HG02938 (cell line): ENCODE measurements around the gene ZBED4.

Experiments
- ATAC-seq: cut with Tn5 transposase; IDR thresholded peaks from one replicate; pipeline ENCODE4 v1.9.1; 2021; ENCODE audit warnings: mild to moderate bottlenecking, moderate library complexity; ENCODE audit not compliant: unreplicated experiment

The ZBED4 gene

GRCh38 chr22:49853981-49854831 lies 562 bp downstream of the ZBED4 start:
- peak; percentile 7 for ATAC-seq

GRCh38 chr22:49855251-49855911 lies 1.7 kb downstream of the ZBED4 start:
- ATAC-seq: no peak

- ATAC-seq: no peak
Measured at GRCh38 chr22:49856343-49856742, 2.7 kb downstream of the ZBED4 start.

- ATAC-seq: no peak
Measured at GRCh38 chr22:49856766-49857618, 3.3 kb downstream of the ZBED4 start.

- no peak for ATAC-seq
Measured at GRCh38 chr22:49858827-49859226, 5.2 kb downstream of the ZBED4 start.

GRCh38 chr22:49861642-49862495 lies 8.2 kb downstream of the ZBED4 start:
- ATAC-seq: no peak

- ATAC-seq: no peak
Measured at GRCh38 chr22:49862496-49862776, 8.8 kb downstream of the ZBED4 start.

- ATAC-seq: no peak
Measured at GRCh38 chr22:49863931-49864330, 10.3 kb downstream of the ZBED4 start.

GRCh38 chr22:49865156-49865555 lies 11.5 kb downstream of the ZBED4 start:
- no peak for ATAC-seq

- ATAC-seq: no peak
Measured at GRCh38 chr22:49866134-49866533, 12.5 kb downstream of the ZBED4 start.

- no peak for ATAC-seq
Measured at GRCh38 chr22:49866646-49867045, 13.0 kb downstream of the ZBED4 start.

- no peak for ATAC-seq
Measured at GRCh38 chr22:49867303-49868265, 13.9 kb downstream of the ZBED4 start.

- no peak for ATAC-seq
Measured at GRCh38 chr22:49869086-49869830, 15.6 kb downstream of the ZBED4 start.

GRCh38 chr22:49869845-49870712 lies 16.4 kb downstream of the ZBED4 start:
- no peak for ATAC-seq

GRCh38 chr22:49871482-49871881 lies 17.8 kb downstream of the ZBED4 start:
- ATAC-seq: no peak

GRCh38 chr22:49872347-49872746 lies 18.7 kb downstream of the ZBED4 start:
- ATAC-seq: no peak

GRCh38 chr22:49873228-49873940 lies 19.7 kb downstream of the ZBED4 start:
- ATAC-seq: no peak
